Neural cell (in vitro differentiated cells): ENCODE measurements around the gene TMEM200B. TPM values are rescaled to one million over a fixed set of nuclear protein-coding genes. Genes with fewer than 3 reads are reported as not detected.

Experiments used
- H2AFZ ChIP-seq: fragments of 200-600, 300-800 bp; sonication (generic), shearing (Covaris generic); 2 replicates; pipeline ENCODE4 v1.6.0; 2014; ENCODE audit warnings: low read depth, mild to moderate bottlenecking, antibody characterized with exemption, low read length, moderate library complexity
- H3F3A ChIP-seq: fragments of 200-600 bp; shearing (Covaris generic); 2 replicates; pipeline ENCODE4 v1.6.1; 2016; ENCODE audit warnings: mild to moderate bottlenecking, moderate library complexity, mixed read lengths, antibody characterized with exemption, low read length; ENCODE audit not compliant: insufficient read depth, poor library complexity, severe bottlenecking
- H3K27ac ChIP-seq: fragments of 200-600, 300-800 bp; sonication (generic), shearing (Covaris generic); 2 replicates; pipeline ENCODE4 v1.5.1; 2014; ENCODE audit warnings: mild to moderate bottlenecking, low read length, moderate library complexity
- H3K27me3 ChIP-seq: fragments of 300-800, 200-600 bp; sonication (generic), shearing (Covaris generic); 2 replicates; pipeline ENCODE4 v1.6.0; 2014; ENCODE audit warnings: mild to moderate bottlenecking, low read depth, low read length, moderate library complexity; ENCODE audit not compliant: insufficient read depth
- H3K36me3 ChIP-seq: fragments of 300-800, 200-600 bp; sonication (generic), shearing (Covaris generic); 2 replicates; pipeline ENCODE4 v1.5.1; 2014; ENCODE audit warnings: mild to moderate bottlenecking, antibody characterized with exemption, low read length, moderate library complexity; ENCODE audit not compliant: insufficient read depth
- H3K4me2 ChIP-seq: fragments of 300-800, 200-600 bp; sonication (generic), shearing (Covaris generic); 2 replicates; pipeline ENCODE4 v1.6.0; 2014; ENCODE audit warnings: mild to moderate bottlenecking, low read length
- H3K4me3 ChIP-seq: fragments of 300-800, 200-600 bp; sonication (generic), shearing (Covaris generic); 2 replicates; pipeline ENCODE4 v1.5.1; 2014; ENCODE audit warnings: mild to moderate bottlenecking, low read length, moderate library complexity
- H3K79me2 ChIP-seq: fragments of 200-600 bp; shearing (Covaris generic); replicated peaks from 2 replicates; pipeline ENCODE4 v1.6.0; 2014; ENCODE audit warnings: mild to moderate bottlenecking, low read length, moderate library complexity; ENCODE audit not compliant: insufficient read depth
- H3K9ac ChIP-seq: fragments of 300-800, 200-600 bp; sonication (generic), shearing (Covaris generic); 2 replicates; pipeline ENCODE4 v1.6.1; 2016; ENCODE audit warnings: mild to moderate bottlenecking, low read length, mixed read lengths
- H3K9me2 ChIP-seq: fragments of 200-600 bp; shearing (Covaris generic); 2 replicates; pipeline ENCODE4 v1.6.1; 2016; ENCODE audit warnings: mild to moderate bottlenecking, low read length, mixed read lengths; ENCODE audit not compliant: insufficient read depth
- H3K9me3 ChIP-seq: fragments of 200-600, 300-800 bp; sonication (generic), shearing (Covaris generic); 2 replicates; pipeline ENCODE4 v1.6.1; 2016; ENCODE audit warnings: mild to moderate bottlenecking, mixed run types, low read length, moderate library complexity, mixed read lengths
- H4K20me1 ChIP-seq: fragments of 200-600 bp; shearing (Covaris generic); 2 replicates; pipeline ENCODE4 v1.6.1; 2016; ENCODE audit warnings: mild to moderate bottlenecking, mixed run types; ENCODE audit not compliant: insufficient read depth
- EP300 ChIP-seq: fragments of 450-650 bp; conservative IDR thresholded peaks from 2 replicates; pipeline ENCODE4 v1.6.1; 2014; ENCODE audit warnings: antibody characterized with exemption, mild to moderate bottlenecking, moderate library complexity; ENCODE audit not compliant: poor library complexity, severe bottlenecking
- EZH2 ChIP-seq: fragments of 200-600, 300-800 bp; shearing (Covaris generic), sonication (generic); IDR thresholded peaks from 2 replicates; pipeline ENCODE4 v1.6.1; 2014; ENCODE audit warnings: antibody characterized with exemption, low read length, borderline replicate concordance, mild to moderate bottlenecking; ENCODE audit not compliant: insufficient read depth, poor library complexity, severe bottlenecking
- MXI1 ChIP-seq: fragments of 450-650 bp; conservative IDR thresholded peaks from 2 replicates; pipeline ENCODE4 v1.6.1; 2014; ENCODE audit warnings: antibody characterized with exemption, mild to moderate bottlenecking; ENCODE audit not compliant: poor library complexity, severe bottlenecking
- POLR2AphosphoS5 ChIP-seq: IDR thresholded peaks from 2 replicates; pipeline ENCODE4 v1.6.1; 2012
- RAD21 ChIP-seq: fragments of 450-650 bp; conservative IDR thresholded peaks from 2 replicates; pipeline ENCODE4 v1.6.1; 2014; ENCODE audit warnings: antibody characterized with exemption, mild to moderate bottlenecking, moderate library complexity
- REST ChIP-seq: IDR thresholded peaks from 2 replicates; pipeline ENCODE4 v1.6.1; 2012; ENCODE audit warnings: borderline replicate concordance
- SMC3 ChIP-seq: fragments of 450-650 bp; conservative IDR thresholded peaks from 2 replicates; pipeline ENCODE4 v1.6.1; 2014; ENCODE audit warnings: antibody characterized with exemption, mild to moderate bottlenecking, moderate library complexity; ENCODE audit not compliant: poor library complexity
- TAF1 ChIP-seq: IDR thresholded peaks from 2 replicates; pipeline ENCODE4 v1.6.1; 2012; ENCODE audit warnings: low read depth
- polyA plus RNA-seq: library from polyadenylated mRNA; depleted of rRNA; stranded (reverse); fragments of >200 nt; gene quantifications from 2 replicates; pipeline ENCODE4 v1.2.3, GENCODE V29; 2014
- TF ChIP-seq, protein P1 (sequence below): fragments of 450-650 bp; IDR thresholded peaks from 2 replicates; pipeline ENCODE4 v1.5.1; 2014; ENCODE audit warnings: antibody characterized with exemption, mild to moderate bottlenecking, moderate library complexity; ENCODE audit not compliant: poor library complexity, severe bottlenecking

The TMEM200B gene
- polyA plus RNA-seq, 1 donor from 2014 or later, result 0.11 TPM

DNA sequence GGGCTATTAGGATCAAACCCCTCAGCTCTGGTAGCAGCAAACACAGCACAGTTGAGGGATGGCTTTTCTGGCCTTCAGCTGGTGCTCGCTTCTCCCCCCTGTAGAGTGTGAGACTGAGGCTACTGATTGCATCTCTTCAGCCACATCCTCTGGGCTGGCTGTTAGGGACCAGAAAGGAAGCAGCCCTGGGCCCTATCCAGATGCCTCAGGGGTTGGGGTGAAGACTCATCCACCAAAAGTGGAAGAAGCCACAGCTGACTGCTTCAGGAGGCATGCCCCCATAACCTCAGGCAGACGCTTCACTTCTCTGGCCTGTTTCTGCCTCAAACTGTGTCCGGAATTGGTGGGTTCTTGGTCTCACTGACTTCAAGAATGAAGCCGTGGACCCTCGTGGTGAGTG is 6.2 kb upstream of the TMEM200B start:
- TF ChIP-seq REST (no peak), POLR2AphosphoS5 (no peak), MXI1 (no peak), EZH2 (no peak), EP300 (no peak), SMC3 (no peak), RAD21 (no peak), TAF1 (no peak)
- TF ChIP-seq, protein P1, sequence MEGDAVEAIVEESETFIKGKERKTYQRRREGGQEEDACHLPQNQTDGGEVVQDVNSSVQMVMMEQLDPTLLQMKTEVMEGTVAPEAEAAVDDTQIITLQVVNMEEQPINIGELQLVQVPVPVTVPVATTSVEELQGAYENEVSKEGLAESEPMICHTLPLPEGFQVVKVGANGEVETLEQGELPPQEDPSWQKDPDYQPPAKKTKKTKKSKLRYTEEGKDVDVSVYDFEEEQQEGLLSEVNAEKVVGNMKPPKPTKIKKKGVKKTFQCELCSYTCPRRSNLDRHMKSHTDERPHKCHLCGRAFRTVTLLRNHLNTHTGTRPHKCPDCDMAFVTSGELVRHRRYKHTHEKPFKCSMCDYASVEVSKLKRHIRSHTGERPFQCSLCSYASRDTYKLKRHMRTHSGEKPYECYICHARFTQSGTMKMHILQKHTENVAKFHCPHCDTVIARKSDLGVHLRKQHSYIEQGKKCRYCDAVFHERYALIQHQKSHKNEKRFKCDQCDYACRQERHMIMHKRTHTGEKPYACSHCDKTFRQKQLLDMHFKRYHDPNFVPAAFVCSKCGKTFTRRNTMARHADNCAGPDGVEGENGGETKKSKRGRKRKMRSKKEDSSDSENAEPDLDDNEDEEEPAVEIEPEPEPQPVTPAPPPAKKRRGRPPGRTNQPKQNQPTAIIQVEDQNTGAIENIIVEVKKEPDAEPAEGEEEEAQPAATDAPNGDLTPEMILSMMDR, result no peak
- peaks cover 11% of the 10 kb centered on the region for H3K27me3 ChIP-seq
- no peaks in the 10 kb centered on the region for H3K9me3 ChIP-seq
- no peak overlapping the region for H3K4me3 ChIP-seq
- H3K36me3 ChIP-seq, result no peaks in the 10 kb centered on the region
- no peaks in the 10 kb centered on the region for H3F3A ChIP-seq
- no peaks in the 10 kb centered on the region for H3K79me2 ChIP-seq
- H4K20me1 ChIP-seq, result no peaks in the 10 kb centered on the region
- no peak overlapping the region for H3K4me2 ChIP-seq
- no peaks in the 10 kb centered on the region for H3K9me2 ChIP-seq
- H3K27ac ChIP-seq, result no peak overlapping the region
- H3K9ac ChIP-seq, result no peak overlapping the region
- H2AFZ ChIP-seq, result no peak overlapping the region

- TF ChIP-seq EP300, result no peak
- no peak for TF ChIP-seq MXI1
- TF ChIP-seq, protein P1, result no peak
- H3K9me3 ChIP-seq, result no peaks in the 10 kb centered on the region
Observed at GRCh38 chr1:29128739-29129138, 5.0 kb upstream of the TMEM200B start.

More at GRCh38 chr1:29128739-29129138, 5.0 kb upstream of the TMEM200B start:
- Histone ChIP-seq H3K79me2 (no peaks in the 10 kb centered on the region), H3K36me3 (no peaks in the 10 kb centered on the region), H4K20me1 (no peaks in the 10 kb centered on the region), H3K4me3 (no peak overlapping the region), H3F3A (no peaks in the 10 kb centered on the region), H3K27ac (no peak overlapping the region), H3K27me3 (peaks cover 22% of the 10 kb centered on the region), H3K9me2 (no peaks in the 10 kb centered on the region), H2AFZ (no peak overlapping the region), H3K4me2 (no peak overlapping the region), H3K9ac (no peak overlapping the region)
